Ramos (cell line): ENCODE data around the gene CTXND2.
"Not testable (repeated sequence)": the region's sequence is repeated elsewhere in the genome, so short reads cannot be mapped to it uniquely, and the experiment has no call there.

Experiments used
- in situ Hi-C: fragments of 300-500 bp; cut with MboI; formaldehyde crosslinking; loops from one replicate; pipeline ENCODE4 v1.14.3; 2022; ENCODE audit warnings: low sequenced_read_pairs; ENCODE audit not compliant: unreplicated experiment

Gene CTXND2

GRCh38 chr1:150888727-150889126 lies 1.8 kb downstream of the CTXND2 start:
- in situ Hi-C loops: no loop called here

GRCh38 chr1:150890033-150890416 lies 3.1 kb downstream of the CTXND2 start:
- in situ Hi-C loops: no loop called here

- in situ Hi-C loops: no loop called here
Measured at GRCh38 chr1:150893336-150893913, 6.5 kb downstream of the CTXND2 start.

GRCh38 chr1:150895618-150896017 lies 8.7 kb downstream of the CTXND2 start:
- in situ Hi-C loops: no loop called here

- in situ Hi-C loops: not testable (repeated sequence)
Measured at GRCh38 chr1:150899795-150900194, 12.9 kb downstream of the CTXND2 start.

GRCh38 chr1:150902346-150902745 lies 15.4 kb downstream of the CTXND2 start:
- in situ Hi-C loops: no loop called here

GRCh38 chr1:150902751-150903150 lies 15.8 kb downstream of the CTXND2 start:
- in situ Hi-C loops: no loop called here

- in situ Hi-C loops: no loop called here
Measured at GRCh38 chr1:150905301-150905700, 18.4 kb downstream of the CTXND2 start.

- in situ Hi-C loops: no loop called here
Measured at GRCh38 chr1:150906329-150906728, 19.4 kb downstream of the CTXND2 start.

- in situ Hi-C loops: no loop called here
Measured at GRCh38 chr1:150906813-150907212, 19.9 kb downstream of the CTXND2 start.

- in situ Hi-C loops: no loop called here
Measured at GRCh38 chr1:150909585-150910180, 22.7 kb downstream of the CTXND2 start.

GRCh38 chr1:150912623-150913022 lies 25.7 kb downstream of the CTXND2 start:
- in situ Hi-C loops: no loop called here

GRCh38 chr1:150917387-150917786 lies 30.5 kb downstream of the CTXND2 start:
- in situ Hi-C loops: no loop called here

GRCh38 chr1:150922519-150922975 lies 35.6 kb downstream of the CTXND2 start:
- in situ Hi-C loops: no loop called here

GRCh38 chr1:150925080-150925479 lies 38.1 kb downstream of the CTXND2 start:
- in situ Hi-C loops: no loop called here

GRCh38 chr1:150926097-150926741 lies 39.3 kb downstream of the CTXND2 start, which contains the start of gene SETDB1:
Gene SETDB1, plus strand, starts transcription at chr1:150926363. Its CDS starts 1,352 bp downstream, at chr1:150927715.
- in situ Hi-C loops: no loop called here

- in situ Hi-C loops: no loop called here
Measured at GRCh38 chr1:150927624-150928023, 40.7 kb downstream of the CTXND2 start.

GRCh38 chr1:150928286-150928685 lies 41.4 kb downstream of the CTXND2 start:
- in situ Hi-C loops: no loop called here

GRCh38 chr1:150928775-150929174 lies 41.8 kb downstream of the CTXND2 start:
- in situ Hi-C loops: not testable (repeated sequence)

- in situ Hi-C loops: no loop called here
Measured at GRCh38 chr1:150931773-150932172, 44.8 kb downstream of the CTXND2 start.

- in situ Hi-C loops: no loop called here
Measured at GRCh38 chr1:150944856-150945255, 57.9 kb downstream of the CTXND2 start.

GRCh38 chr1:150954708-150955107 lies 67.8 kb downstream of the CTXND2 start:
- in situ Hi-C loops: no loop called here
